ENCODE results near the gene MED27. TPM values are rescaled to one million over a fixed set of nuclear protein-coding genes. Genes with fewer than 3 reads are reported as not detected.
"Not testable (repeated sequence)": the region's sequence is repeated elsewhere in the genome, so short reads cannot be mapped to it uniquely, and the experiment has no call there.

Gene MED27
- total RNA-seq, 1 donor from 2014 or later: 41.0 TPM

DNA sequence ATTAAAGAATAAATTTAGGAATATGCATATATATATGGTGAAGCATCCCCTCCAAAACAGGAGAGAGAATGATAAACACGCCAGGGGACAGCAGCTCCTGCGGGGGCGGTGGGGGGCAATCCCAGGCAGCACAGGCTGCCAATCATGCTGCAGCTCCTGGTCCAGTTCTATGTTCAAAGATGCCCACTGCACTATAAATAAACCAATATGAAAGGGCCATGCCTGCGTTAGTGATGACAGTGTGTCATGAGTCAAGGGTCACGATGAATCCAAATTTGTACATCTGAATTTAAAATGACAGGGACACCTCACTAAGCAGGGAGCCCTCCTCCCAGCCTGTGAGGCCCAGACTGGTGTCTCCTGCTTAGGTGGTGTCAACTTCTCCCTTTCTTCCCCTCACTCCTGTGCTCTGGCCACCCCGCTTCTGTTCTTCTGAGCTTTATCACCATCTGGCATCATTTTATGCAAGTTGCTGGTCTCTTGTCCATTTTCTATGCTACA is 153.9 kb downstream of the MED27 start:
- no peaks in the 10 kb centered on the region for H3K27me3 Mint-ChIP-seq (ENCODE audit: insufficient read depth)
- no peak overlapping the region for H3K27ac Mint-ChIP-seq
- intact Hi-C loops (cut with micrococcal nuclease): no loop called here
- DNase-seq (ENCODE audit: low spot score): no peak
- H3K4me3 Mint-ChIP-seq: no peak overlapping the region
- peaks cover 3% of the 10 kb centered on the region for H3K36me3 Mint-ChIP-seq (ENCODE audit: low read depth)
- no peaks in the 10 kb centered on the region for H3K9me3 Mint-ChIP-seq
- H3K4me1 Mint-ChIP-seq (ENCODE audit: low read depth): peaks cover 10% of the 10 kb centered on the region

GRCh38 chr9:131923766-131924165 is 155.9 kb downstream of the MED27 start:
- no peak overlapping the region for H3K4me3 Mint-ChIP-seq
- intact Hi-C loops (cut with micrococcal nuclease): no loop called here

GRCh38 chr9:131923132-131923671 is 156.5 kb downstream of the MED27 start:
- no peaks in the 10 kb centered on the region for H3K9me3 Mint-ChIP-seq
- DNase-seq (ENCODE audit: low spot score): no peak
- H3K4me1 Mint-ChIP-seq (ENCODE audit: low read depth): peaks cover 10% of the 10 kb centered on the region
- no peak overlapping the region for H3K27ac Mint-ChIP-seq
- no peak overlapping the region for H3K4me3 Mint-ChIP-seq
- intact Hi-C loops (cut with micrococcal nuclease): no loop called here
- H3K36me3 Mint-ChIP-seq (ENCODE audit: low read depth): peaks cover 3% of the 10 kb centered on the region
- no peaks in the 10 kb centered on the region for H3K27me3 Mint-ChIP-seq (ENCODE audit: insufficient read depth)

More at GRCh38 chr9:131923766-131924165, 155.9 kb downstream of the MED27 start:
- no peak for DNase-seq (ENCODE audit: low spot score)
- peaks cover 3% of the 10 kb centered on the region for H3K36me3 Mint-ChIP-seq (ENCODE audit: low read depth)
- no peak overlapping the region for H3K27ac Mint-ChIP-seq
- H3K4me1 Mint-ChIP-seq (ENCODE audit: low read depth): peaks cover 10% of the 10 kb centered on the region
- H3K27me3 Mint-ChIP-seq (ENCODE audit: insufficient read depth): no peaks in the 10 kb centered on the region
- H3K9me3 Mint-ChIP-seq: no peaks in the 10 kb centered on the region

DNA sequence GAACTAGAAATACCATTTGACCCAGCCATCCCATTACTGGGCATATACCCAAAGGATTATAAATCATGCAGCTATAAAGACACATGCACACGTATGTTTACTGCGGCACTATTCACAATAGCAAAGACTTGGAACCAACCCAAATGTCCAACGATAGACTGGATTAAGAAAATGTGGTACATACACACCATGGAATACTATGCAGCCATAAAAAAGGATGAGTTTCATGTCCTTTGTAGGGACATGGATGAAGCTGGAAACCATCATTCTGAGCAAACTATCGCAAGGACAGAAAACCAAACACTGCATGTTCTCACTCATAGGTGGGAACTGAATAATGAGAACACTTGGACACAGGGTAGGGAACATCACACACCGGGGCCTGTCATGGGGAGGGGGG is 158.0 kb downstream of the MED27 start:
- H3K9me3 Mint-ChIP-seq; H3K4me3 Mint-ChIP-seq; H3K27ac Mint-ChIP-seq; H3K36me3 Mint-ChIP-seq (ENCODE audit: low read depth); intact Hi-C loops (cut with micrococcal nuclease); H3K4me1 Mint-ChIP-seq (ENCODE audit: low read depth); DNase-seq (ENCODE audit: low spot score); H3K27me3 Mint-ChIP-seq (ENCODE audit: insufficient read depth): not testable (repeated sequence)

DNA sequence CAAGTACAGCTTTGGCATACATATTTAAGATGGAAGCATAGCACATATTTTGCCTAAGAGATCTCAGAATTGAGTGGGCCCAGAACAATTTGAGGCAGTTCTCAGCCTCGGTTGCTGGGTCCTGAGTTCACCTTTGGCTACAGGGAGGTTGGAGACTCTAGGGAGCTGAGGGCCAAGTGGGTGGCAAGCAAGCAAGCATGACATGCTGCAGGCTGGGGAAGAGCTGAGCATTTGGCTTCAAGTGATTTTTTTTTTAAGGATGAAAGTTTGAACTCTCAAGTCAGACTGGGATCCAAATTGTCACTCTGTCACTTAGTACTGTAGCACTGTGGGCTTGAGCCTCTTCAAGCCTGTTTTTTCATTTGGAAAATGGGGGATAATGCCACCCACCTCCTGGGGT is 160.5 kb downstream of the MED27 start:
- no peak for DNase-seq (ENCODE audit: low spot score)
- Mint-ChIP-seq H3K9me3 (no peaks in the 10 kb centered on the region), H3K4me3 (no peak overlapping the region), H3K27ac (no peak overlapping the region), H3K36me3 (ENCODE audit: low read depth) (no peaks in the 10 kb centered on the region), H3K27me3 (ENCODE audit: insufficient read depth) (no peaks in the 10 kb centered on the region), H3K4me1 (ENCODE audit: low read depth) (peaks cover 10% of the 10 kb centered on the region)
- intact Hi-C loops (cut with micrococcal nuclease): no loop called here

- no peak overlapping the region for H3K4me3 Mint-ChIP-seq
- H3K9me3 Mint-ChIP-seq: no peaks in the 10 kb centered on the region
- H3K4me1 Mint-ChIP-seq (ENCODE audit: low read depth): peaks cover 4% of the 10 kb centered on the region
- no peak for DNase-seq (ENCODE audit: low spot score)
- intact Hi-C loops (cut with micrococcal nuclease): no loop called here
- H3K27ac Mint-ChIP-seq: no peak overlapping the region
- no peaks in the 10 kb centered on the region for H3K36me3 Mint-ChIP-seq (ENCODE audit: low read depth)
- H3K27me3 Mint-ChIP-seq (ENCODE audit: insufficient read depth): no peaks in the 10 kb centered on the region
Measured at GRCh38 chr9:131918481-131918880, 161.2 kb downstream of the MED27 start.

DNA sequence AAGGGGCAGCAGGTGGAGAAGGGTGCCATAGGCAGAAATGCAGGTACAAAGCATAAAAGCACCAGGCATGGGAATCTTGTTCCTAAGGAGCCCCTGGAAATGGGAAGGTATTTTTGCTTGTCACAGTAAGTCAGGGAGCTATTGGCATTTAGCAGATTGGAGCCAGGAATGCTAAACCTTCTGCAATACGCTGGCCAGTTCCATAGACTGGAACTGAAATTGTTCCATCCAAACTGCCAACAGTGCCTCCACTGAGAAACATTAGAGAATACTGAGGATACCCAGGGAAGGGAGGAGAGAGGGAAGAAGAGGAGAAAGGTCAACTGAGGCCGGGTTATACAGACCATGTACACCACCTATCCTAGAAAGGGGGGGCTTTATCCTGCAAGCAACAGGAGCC is 162.7 kb downstream of the MED27 start:
- Mint-ChIP-seq H3K27ac (no peak overlapping the region), H3K27me3 (ENCODE audit: insufficient read depth) (no peaks in the 10 kb centered on the region), H3K9me3 (no peaks in the 10 kb centered on the region), H3K36me3 (ENCODE audit: low read depth) (no peaks in the 10 kb centered on the region), H3K4me1 (ENCODE audit: low read depth) (no peaks in the 10 kb centered on the region), H3K4me3 (no peak overlapping the region)
- DNase-seq (ENCODE audit: low spot score): no peak
- intact Hi-C loops (cut with micrococcal nuclease): no loop called here

- Mint-ChIP-seq H3K27ac (no peak overlapping the region), H3K4me1 (ENCODE audit: low read depth) (no peaks in the 10 kb centered on the region), H3K9me3 (no peaks in the 10 kb centered on the region), H3K4me3 (no peak overlapping the region), H3K36me3 (ENCODE audit: low read depth) (no peaks in the 10 kb centered on the region), H3K27me3 (ENCODE audit: insufficient read depth) (no peaks in the 10 kb centered on the region)
- no peak for DNase-seq (ENCODE audit: low spot score)
- intact Hi-C loops (cut with micrococcal nuclease): no loop called here
Measured at GRCh38 chr9:131915181-131915580, 164.5 kb downstream of the MED27 start.

DNA sequence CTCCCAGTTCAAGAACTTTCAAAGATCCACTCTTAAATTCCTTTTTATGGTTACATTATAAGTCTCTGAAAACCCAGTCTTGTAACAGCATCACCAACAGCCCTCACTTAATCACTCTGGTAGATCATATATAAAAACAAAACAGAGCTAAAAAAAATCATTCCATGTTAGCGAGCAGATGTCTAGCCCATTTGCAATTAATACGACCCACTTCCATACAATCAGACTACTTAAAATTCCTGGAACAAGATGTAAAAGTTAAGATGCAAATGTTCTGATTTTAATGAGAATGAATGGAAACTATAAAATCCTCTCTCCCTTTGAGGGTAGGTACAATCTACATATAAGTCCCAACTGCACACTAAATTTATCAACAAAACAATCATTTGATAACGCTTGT is 167.0 kb downstream of the MED27 start:
- H3K27me3 Mint-ChIP-seq (ENCODE audit: insufficient read depth): peaks cover 2% of the 10 kb centered on the region
- intact Hi-C loops (cut with micrococcal nuclease): no loop called here
- no peaks in the 10 kb centered on the region for H3K4me1 Mint-ChIP-seq (ENCODE audit: low read depth)
- no peaks in the 10 kb centered on the region for H3K36me3 Mint-ChIP-seq (ENCODE audit: low read depth)
- no peak overlapping the region for H3K27ac Mint-ChIP-seq
- H3K4me3 Mint-ChIP-seq: no peak overlapping the region
- no peak for DNase-seq (ENCODE audit: low spot score)
- no peaks in the 10 kb centered on the region for H3K9me3 Mint-ChIP-seq

DNA sequence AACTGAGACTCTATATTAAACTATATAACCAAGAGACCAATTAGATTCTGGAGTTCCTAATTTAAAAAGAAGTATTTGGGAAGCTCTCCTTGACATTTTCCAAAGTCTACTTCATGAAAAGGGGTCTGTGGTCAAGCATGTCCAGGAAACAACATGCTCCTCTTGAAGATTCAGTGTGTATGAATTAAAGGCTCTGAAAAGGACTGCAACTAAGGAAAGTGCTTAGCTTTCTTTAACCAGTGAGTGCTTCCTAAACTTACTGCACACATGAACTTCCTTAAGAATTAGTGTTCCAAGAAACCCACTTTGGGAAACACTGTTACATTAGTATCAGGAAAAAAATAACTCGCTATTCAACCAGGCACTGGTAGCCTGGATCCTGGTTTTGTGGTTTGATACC is 167.6 kb downstream of the MED27 start:
- intact Hi-C loops (cut with micrococcal nuclease): no loop called here
- no peak for DNase-seq (ENCODE audit: low spot score)
- peaks cover 2% of the 10 kb centered on the region for H3K27me3 Mint-ChIP-seq (ENCODE audit: insufficient read depth)
- H3K36me3 Mint-ChIP-seq (ENCODE audit: low read depth): no peaks in the 10 kb centered on the region
- no peaks in the 10 kb centered on the region for H3K9me3 Mint-ChIP-seq
- no peak overlapping the region for H3K4me3 Mint-ChIP-seq
- no peak overlapping the region for H3K27ac Mint-ChIP-seq
- no peaks in the 10 kb centered on the region for H3K4me1 Mint-ChIP-seq (ENCODE audit: low read depth)

GRCh38 chr9:131910572-131910971 is 169.1 kb downstream of the MED27 start:
- no peak for DNase-seq (ENCODE audit: low spot score)
- H3K27me3 Mint-ChIP-seq (ENCODE audit: insufficient read depth): peaks cover 2% of the 10 kb centered on the region
- no peaks in the 10 kb centered on the region for H3K36me3 Mint-ChIP-seq (ENCODE audit: low read depth)
- H3K4me3 Mint-ChIP-seq: no peak overlapping the region
- H3K27ac Mint-ChIP-seq: no peak overlapping the region
- no peaks in the 10 kb centered on the region for H3K4me1 Mint-ChIP-seq (ENCODE audit: low read depth)
- intact Hi-C loops (cut with micrococcal nuclease): no loop called here
- no peaks in the 10 kb centered on the region for H3K9me3 Mint-ChIP-seq

DNA sequence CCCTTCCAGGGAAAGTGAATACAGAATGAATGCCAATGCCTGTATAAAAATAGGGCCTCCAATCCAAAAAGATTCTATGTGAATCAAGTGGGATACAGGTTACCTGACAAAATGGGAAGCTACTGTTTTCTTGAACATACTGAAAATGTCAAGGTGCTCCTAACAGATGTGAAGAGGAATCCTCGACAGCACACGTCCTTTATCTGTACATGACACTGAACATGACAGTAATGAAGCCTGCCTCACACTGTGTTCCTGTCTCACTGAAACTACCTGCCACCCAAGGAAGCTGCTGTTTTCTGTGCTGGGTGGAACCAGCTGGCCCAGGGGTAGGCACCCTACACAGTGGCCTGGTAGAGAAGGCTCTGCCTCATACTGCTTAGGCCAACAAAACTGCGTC is 174.5 kb downstream of the MED27 start:
- Mint-ChIP-seq H3K27me3 (ENCODE audit: insufficient read depth) (peaks cover 2% of the 10 kb centered on the region), H3K36me3 (ENCODE audit: low read depth) (no peaks in the 10 kb centered on the region), H3K4me1 (ENCODE audit: low read depth) (no peaks in the 10 kb centered on the region), H3K4me3 (no peak overlapping the region), H3K9me3 (no peaks in the 10 kb centered on the region), H3K27ac (no peak overlapping the region)
- DNase-seq (ENCODE audit: low spot score): no peak
- intact Hi-C loops (cut with micrococcal nuclease): no loop called here

DNA sequence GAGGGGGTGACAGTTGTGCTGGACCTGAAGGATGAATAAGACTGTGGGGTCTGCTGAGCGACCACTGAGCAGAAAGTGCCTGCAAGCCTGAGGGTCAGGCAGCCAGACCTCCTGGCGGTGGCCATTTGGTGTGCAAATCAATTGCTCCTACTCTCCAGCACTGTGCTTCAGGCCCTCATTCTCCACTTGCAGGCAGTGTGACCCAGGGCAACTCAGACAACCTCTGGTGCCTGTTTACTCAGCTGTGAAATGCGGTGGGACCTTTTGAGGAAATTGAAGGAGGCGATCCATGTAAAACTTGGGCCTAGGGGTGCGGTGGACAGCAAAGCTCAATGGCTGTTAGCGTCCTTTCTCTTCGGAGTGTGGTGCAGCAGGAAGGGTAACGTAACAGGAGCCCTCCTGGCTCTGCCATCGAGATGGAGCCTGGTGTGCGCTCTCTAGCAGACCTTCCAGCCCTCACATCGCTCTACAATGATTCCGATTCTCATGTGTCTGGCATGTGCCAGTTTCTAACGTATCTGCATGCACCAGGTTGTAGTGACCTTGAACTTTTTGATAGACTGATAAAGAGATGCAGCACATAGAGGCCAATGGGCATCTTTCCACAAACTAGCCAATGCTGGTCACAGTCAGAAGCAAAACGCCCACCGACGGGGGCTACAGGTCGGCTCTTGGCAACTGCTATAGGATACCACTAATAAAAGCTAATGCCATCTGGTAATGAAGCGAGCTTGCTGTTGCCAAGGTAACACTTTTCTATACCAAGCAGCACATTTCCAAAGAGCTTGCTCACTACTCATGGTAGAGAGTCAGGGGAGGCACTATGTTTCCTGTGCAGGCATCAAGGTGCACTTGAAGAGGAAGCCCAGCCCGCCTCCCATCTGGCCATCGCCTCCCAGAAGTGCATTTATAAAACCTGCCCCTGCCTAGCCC is 180.1 kb downstream of the MED27 start:
- H3K4me1 Mint-ChIP-seq (ENCODE audit: low read depth): no peaks in the 10 kb centered on the region
- H3K27me3 Mint-ChIP-seq (ENCODE audit: insufficient read depth): no peaks in the 10 kb centered on the region

More for the DNA sequence above, 180.1 kb downstream of the MED27 start:
- Mint-ChIP-seq H3K27ac (no peak overlapping the region), H3K4me3 (no peak overlapping the region), H3K36me3 (ENCODE audit: low read depth) (no peaks in the 10 kb centered on the region), H3K9me3 (no peaks in the 10 kb centered on the region)
- DNase-seq (ENCODE audit: low spot score): no peak
- intact Hi-C loops (cut with micrococcal nuclease): no loop called here
